IMR-90 (cell line): Measurements from ENCODE around the gene ANK3. TPM values are rescaled to one million over a fixed set of nuclear protein-coding genes. Genes with fewer than 3 reads are reported as not detected.
"Not testable (repeated sequence)": the region's sequence is repeated elsewhere in the genome, so short reads cannot be mapped to it uniquely, and the experiment has no call there.

Experiments
- ATAC-seq: fragments of 200-7000 bp; cut with Tn5 transposase; 2 replicates; pipeline ENCODE4 v1.9.1; 2020; ENCODE audit warnings: low read depth, mild to moderate bottlenecking, moderate library complexity
- BruUV-seq: library from RNA; stranded (reverse); fragments of 400-500 nt; replicated peaks from 2 replicates; lab custom pipeline; 2021; lab: Mats Ljungman, UMichigan
- CTCF ChIA-PET: fragments of 300-600 bp; formaldehyde crosslinking; extraction: SDS; loops from one replicate; lab custom pipeline; 2021; ENCODE audit warnings: antibody characterized with exemption; lab: Yijun Ruan, JAX
- POLR2A ChIA-PET: fragments of 300-600 bp; sonication (Branson Sonifier 250); formaldehyde crosslinking; loops from one replicate; lab custom pipeline; 2022; ENCODE audit warnings: antibody characterized with exemption; ENCODE audit not compliant: unreplicated experiment; lab: Charles Lee
- DNase-seq: peaks from one replicate; pipeline ENCODE4 v3.0.0; 2013
- H2AFZ ChIP-seq: replicated peaks from 2 replicates; pipeline ENCODE3; 2013; ENCODE audit warnings: low read length, mild to moderate bottlenecking; ENCODE audit not compliant: poor library complexity
- H2AK5ac ChIP-seq: 2 replicates; pipeline ENCODE4 v1.6.1; 2013; ENCODE audit warnings: low read depth, low read length, inconsistent platforms
- H2AK9ac ChIP-seq: replicated peaks from 2 replicates; pipeline ENCODE3; 2013; ENCODE audit warnings: mild to moderate bottlenecking, low read depth, low read length, moderate library complexity; ENCODE audit not compliant: poor library complexity
- H2BK120ac ChIP-seq: 2 replicates; pipeline ENCODE4 v1.6.1; 2013; ENCODE audit warnings: low read depth, low read length, inconsistent platforms
- H2BK15ac ChIP-seq: 3 replicates; pipeline ENCODE4 v1.6.1; 2013; ENCODE audit warnings: low read depth, low read length, inconsistent platforms
- H2BK20ac ChIP-seq: 2 replicates; pipeline ENCODE4 v1.6.1; 2013; ENCODE audit warnings: low read depth, mild to moderate bottlenecking, inconsistent platforms, low read length, moderate library complexity
- H2BK5ac ChIP-seq: 2 replicates; pipeline ENCODE4 v1.6.1; 2013; ENCODE audit warnings: mild to moderate bottlenecking, low read depth, low read length, inconsistent platforms; ENCODE audit not compliant: poor library complexity, severe bottlenecking
- H3K14ac ChIP-seq: replicated peaks from 2 replicates; pipeline ENCODE4 v1.6.1; 2013; ENCODE audit warnings: low read depth, low read length, inconsistent platforms
- H3K18ac ChIP-seq: 2 replicates; pipeline ENCODE4 v1.6.1; 2013; ENCODE audit warnings: low read depth, low read length, control low read depth
- H3K23ac ChIP-seq: 2 replicates; pipeline ENCODE4 v1.6.1; 2013; ENCODE audit warnings: low read depth, low read length, inconsistent platforms
- H3K27ac ChIP-seq: 2 replicates; pipeline ENCODE4 v1.5.1; 2013; ENCODE audit warnings: mild to moderate bottlenecking, control low read depth, low read length; ENCODE audit not compliant: insufficient read depth
- H3K27me3 ChIP-seq: 2 replicates; pipeline ENCODE4 v1.6.1; 2013; ENCODE audit warnings: low read length; ENCODE audit not compliant: control insufficient read depth, insufficient read depth
- H3K36me3 ChIP-seq: 2 replicates; pipeline ENCODE4 v1.6.1; 2013; ENCODE audit warnings: low read length, mixed read lengths; ENCODE audit not compliant: control insufficient read depth, insufficient read depth
- H3K4ac ChIP-seq: 2 replicates; pipeline ENCODE4 v1.6.1; 2013; ENCODE audit warnings: low read depth, low read length, inconsistent platforms
- H3K4me1 ChIP-seq: 2 replicates; pipeline ENCODE4 v1.6.1; 2013; ENCODE audit warnings: low read length, mixed read lengths; ENCODE audit not compliant: control insufficient read depth, insufficient read depth
- H3K4me2 ChIP-seq: 2 replicates; pipeline ENCODE4 v1.6.1; 2013; ENCODE audit warnings: low read depth, mild to moderate bottlenecking, control low read depth, low read length, moderate library complexity
- H3K4me3 ChIP-seq: 2 replicates; pipeline ENCODE4 v1.5.1; 2013; ENCODE audit warnings: low read depth, mild to moderate bottlenecking, control low read depth, low read length, moderate library complexity; ENCODE audit not compliant: insufficient read depth
- H3K56ac ChIP-seq: 2 replicates; pipeline ENCODE4 v1.6.1; 2013; ENCODE audit warnings: low read length, inconsistent platforms; ENCODE audit not compliant: insufficient read depth; ENCODE audit errors: extremely low read depth
- H3K79me1 ChIP-seq, 2 experiments: 2 replicates each; pipeline ENCODE4 v1.6.1; 2013; ENCODE audit warnings: low read length in 2 of 2, inconsistent platforms in 1 of 2, low read depth in 1 of 2
- H3K9ac ChIP-seq: 2 replicates; pipeline ENCODE4 v1.6.1; 2013; ENCODE audit warnings: low read depth, low read length, control low read depth
- H3K9me1 ChIP-seq: 2 replicates; pipeline ENCODE4 v1.6.1; 2013; ENCODE audit warnings: low read length, inconsistent platforms; ENCODE audit not compliant: insufficient read depth
- H3K9me3 ChIP-seq: 2 replicates; pipeline ENCODE4 v1.6.1; 2013; ENCODE audit warnings: low read length; ENCODE audit not compliant: control insufficient read depth, insufficient read depth
- H4K20me1 ChIP-seq: 2 replicates; pipeline ENCODE4 v1.6.1; 2013; ENCODE audit warnings: low read length, inconsistent platforms; ENCODE audit not compliant: insufficient read depth
- H4K5ac ChIP-seq: 2 replicates; pipeline ENCODE4 v1.6.1; 2013; ENCODE audit warnings: mild to moderate bottlenecking, low read depth, low read length, control low read depth
- H4K8ac ChIP-seq, 2 experiments: 2 replicates each; pipeline ENCODE4 v1.6.1; 2013; ENCODE audit warnings: low read depth in 2 of 2, low read length in 2 of 2, control low read depth in 1 of 2, inconsistent platforms in 1 of 2
- H4K91ac ChIP-seq: 2 replicates; pipeline ENCODE4 v1.6.1; 2013; ENCODE audit warnings: low read depth, low read length, inconsistent platforms; ENCODE audit not compliant: insufficient read depth
- WGBS, 2 experiments: methylation state at CpG; one replicate each; pipeline versions ENCODE4 v1.1.5 to v1.1.7; 2013; ENCODE audit warnings: missing lambda C conversion rate in 2 of 2; ENCODE audit not compliant: insufficient read length in 1 of 2; ENCODE audit errors: extremely low coverage in 2 of 2; 5-methylcytosine and 5-hydroxymethylcytosine counted together
- dilution Hi-C: fragments of 300-500 bp; cut with HindIII; formaldehyde crosslinking; loops from one replicate; pipeline ENCODE4 v1.14.3; 2018; ENCODE audit warnings: low sequenced_read_pairs; ENCODE audit not compliant: unreplicated experiment
- in situ Hi-C: fragments of 300-500 bp; cut with MboI; formaldehyde crosslinking; loops from 3 replicates; pipeline ENCODE4 v1.14.3; 2019; ENCODE audit warnings: low sequenced_read_pairs, inconsistent platforms, mixed read lengths
- intact Hi-C: fragments of 100-400 bp; cut with micrococcal nuclease; formaldehyde crosslinking; loops from 2 replicates; pipeline ENCODE4 v1.10.0; 2022
- polyA plus RNA-seq, 3 experiments: library from polyadenylated mRNA; depleted of rRNA; stranded (reverse); fragments of >200 nt; gene quantifications; 2 replicates each; pipeline ENCODE4 v1.2.3, GENCODE V29; 2012; ENCODE audit warnings: low replicate concordance in 1 of 3
- total RNA-seq: library from RNA; depleted of rRNA; stranded (reverse); fragments of >200 nt; gene quantifications from 2 replicates; pipeline ENCODE4 v1.2.3, GENCODE V29; 2012

ANK3 gene
- total and polyA plus RNA-seq, 2 of the 4 experiments (the other 2 are of a cell fraction): 0.63 to 1.8 TPM

- H3K4ac ChIP-seq, H3K14ac ChIP-seq, H4K20me1 ChIP-seq, H3K9ac ChIP-seq, H2AK5ac ChIP-seq, H3K4me3 ChIP-seq, BruUV-seq, H2BK20ac ChIP-seq, H4K91ac ChIP-seq, H3K4me2 ChIP-seq, H3K9me1 ChIP-seq, H3K4me1 ChIP-seq, CTCF ChIA-PET, H4K5ac ChIP-seq, H2BK5ac ChIP-seq, H3K56ac ChIP-seq, dilution Hi-C loops, H2BK120ac ChIP-seq, ATAC-seq, DNase-seq, H2AFZ ChIP-seq, POLR2A ChIA-PET, H2AK9ac ChIP-seq, H3K18ac ChIP-seq, H3K36me3 ChIP-seq, H3K79me1 ChIP-seq, H3K27ac ChIP-seq, H3K23ac ChIP-seq, H3K27me3 ChIP-seq, H4K8ac ChIP-seq, H2BK15ac ChIP-seq, H3K9me3 ChIP-seq, intact Hi-C loops: not testable (repeated sequence)
- in situ Hi-C loops: loop anchor here (25.0 kb wide), 1 partner anchor 398 kb away; no protein-coding TSS in a partner anchor
- WGBS, 2 experiments: no CpG with 5 or more reads among the region's 5 CpGs
Measured at GRCh38 chr10:60035375-60035774, 354.3 kb downstream of the ANK3 start.
